Activated CD4-positive, alpha-beta T cell treated with anti-CD3 and anti-CD28 coated beads, Interleukin-2, amount 10 ng/mL, durations not matched to agents 24 days and 14 days (primary cell): ENCODE data around the gene NXN. TPM values are rescaled to one million over a fixed set of nuclear protein-coding genes. Genes with fewer than 3 reads are reported as not detected.
A peak's percentile ranks its signal among the peaks of the same experiment; 100 is the strongest.

Source experiments
- DNase-seq: peaks from one replicate; pipeline ENCODE4 v3.0.0; 2022
- H3K27ac Mint-ChIP-seq: one replicate; pipeline ENCODE4 v1.8.0; 2022; ENCODE audit warnings: mild to moderate bottlenecking, mixed read lengths
- H3K27me3 Mint-ChIP-seq: one replicate; pipeline ENCODE4 v1.8.0; 2022; ENCODE audit warnings: mixed read lengths
- H3K36me3 Mint-ChIP-seq: one replicate; pipeline ENCODE4 v1.8.0; 2022; ENCODE audit warnings: low read depth, mild to moderate bottlenecking, mixed read lengths
- H3K4me1 Mint-ChIP-seq: one replicate; pipeline ENCODE4 v1.8.0; 2021; ENCODE audit warnings: mixed read lengths
- H3K4me3 Mint-ChIP-seq: one replicate; pipeline ENCODE4 v1.8.0; 2022; ENCODE audit warnings: mild to moderate bottlenecking, moderate library complexity, mixed read lengths
- H3K9me3 Mint-ChIP-seq: one replicate; pipeline ENCODE4 v1.8.0; 2021; ENCODE audit warnings: mixed read lengths
- intact Hi-C: fragments of 100-400 bp; cut with micrococcal nuclease; formaldehyde crosslinking; loops from one replicate; pipeline ENCODE4 v1.15.1; 2023
- total RNA-seq: library from RNA; stranded (reverse); gene quantifications from 2 replicates; pipeline ENCODE4 v1.2.3, GENCODE V29; 2022

NXN gene
- total RNA-seq, 1 donor from 2014 or later: 0.14 TPM

DNA sequence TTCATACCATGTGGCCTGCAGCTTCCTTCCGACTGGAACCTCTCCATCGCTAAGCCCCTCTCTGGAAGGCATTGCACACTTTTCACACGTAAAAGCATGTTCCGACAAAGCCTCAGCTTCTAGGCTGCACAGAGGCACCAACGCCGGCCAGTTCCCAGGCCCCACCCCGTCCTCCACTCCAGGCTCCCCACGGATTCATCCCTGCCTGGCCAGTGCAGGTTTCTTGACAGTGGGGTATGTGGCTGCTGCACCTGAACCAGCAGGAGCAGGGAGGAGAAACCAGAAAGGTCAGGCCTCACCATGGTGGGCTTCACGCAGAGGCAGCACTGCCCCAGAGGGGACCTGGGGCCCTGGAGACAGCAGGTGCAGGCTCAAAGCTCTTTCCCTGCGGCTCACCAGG is 31.6 kb upstream of the NXN start:
- DNase-seq: no peak
- no peaks in the 10 kb centered on the region for H3K27me3 Mint-ChIP-seq
- no peaks in the 10 kb centered on the region for H3K9me3 Mint-ChIP-seq
- H3K36me3 Mint-ChIP-seq: peaks cover 2% of the 10 kb centered on the region
- H3K27ac Mint-ChIP-seq: no peak overlapping the region
- no peaks in the 10 kb centered on the region for H3K4me1 Mint-ChIP-seq
- intact Hi-C loops: no loop called here
- no peak overlapping the region for H3K4me3 Mint-ChIP-seq

DNA sequence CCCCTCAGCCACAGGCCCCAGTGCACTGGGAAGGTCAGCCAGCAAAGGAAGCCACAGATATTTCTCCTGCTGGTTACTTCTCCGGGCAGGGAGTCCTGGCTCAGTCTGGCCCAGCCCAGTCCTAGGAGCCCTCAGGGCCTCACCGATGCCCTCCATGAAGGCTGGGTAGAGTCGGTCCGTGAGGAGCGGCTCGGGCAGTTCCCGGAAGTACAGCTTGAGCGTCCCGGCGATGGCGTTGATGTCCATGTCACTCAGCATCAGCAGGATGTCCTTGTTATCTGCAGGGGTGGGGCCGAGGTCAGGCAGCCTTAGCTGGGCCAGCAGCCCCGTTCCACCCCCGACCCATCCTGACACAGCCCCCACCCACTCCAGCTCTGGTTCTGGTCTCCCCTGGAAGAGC is 31.0 kb upstream of the NXN start:
- H3K36me3 Mint-ChIP-seq: peaks cover 3% of the 10 kb centered on the region
- no peak overlapping the region for H3K27ac Mint-ChIP-seq
- no peak overlapping the region for H3K4me3 Mint-ChIP-seq
- intact Hi-C loops: no loop called here
- H3K27me3 Mint-ChIP-seq: no peaks in the 10 kb centered on the region
- peaks cover under 1% of the 10 kb centered on the region for H3K4me1 Mint-ChIP-seq
- no peaks in the 10 kb centered on the region for H3K9me3 Mint-ChIP-seq
- no peak for DNase-seq

DNA sequence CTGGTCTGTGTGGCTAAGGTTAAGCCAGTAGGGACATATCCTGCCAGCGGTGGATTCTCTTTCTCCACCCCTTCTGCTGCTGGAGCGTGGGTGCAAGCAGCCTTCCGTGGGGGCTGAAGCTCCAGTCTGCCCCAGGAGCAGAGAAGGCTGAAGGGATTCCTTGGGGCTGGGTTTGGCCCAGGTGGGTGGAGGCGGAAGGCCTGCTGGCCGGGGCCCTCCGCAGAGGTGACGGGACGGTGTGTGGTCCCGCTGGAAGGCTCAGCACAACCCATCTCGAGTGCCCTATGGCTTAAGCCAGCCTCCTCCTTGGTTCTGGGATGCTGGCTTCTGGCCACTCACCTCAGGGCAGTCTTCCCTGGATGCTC is 30.5 kb upstream of the NXN start:
- no peak overlapping the region for H3K4me3 Mint-ChIP-seq
- H3K9me3 Mint-ChIP-seq: no peaks in the 10 kb centered on the region
- H3K4me1 Mint-ChIP-seq: peaks cover 3% of the 10 kb centered on the region
- H3K27ac Mint-ChIP-seq: no peak overlapping the region
- H3K36me3 Mint-ChIP-seq: peaks cover 8% of the 10 kb centered on the region
- DNase-seq: no peak
- intact Hi-C loops: no loop called here
- H3K27me3 Mint-ChIP-seq: no peaks in the 10 kb centered on the region

DNA sequence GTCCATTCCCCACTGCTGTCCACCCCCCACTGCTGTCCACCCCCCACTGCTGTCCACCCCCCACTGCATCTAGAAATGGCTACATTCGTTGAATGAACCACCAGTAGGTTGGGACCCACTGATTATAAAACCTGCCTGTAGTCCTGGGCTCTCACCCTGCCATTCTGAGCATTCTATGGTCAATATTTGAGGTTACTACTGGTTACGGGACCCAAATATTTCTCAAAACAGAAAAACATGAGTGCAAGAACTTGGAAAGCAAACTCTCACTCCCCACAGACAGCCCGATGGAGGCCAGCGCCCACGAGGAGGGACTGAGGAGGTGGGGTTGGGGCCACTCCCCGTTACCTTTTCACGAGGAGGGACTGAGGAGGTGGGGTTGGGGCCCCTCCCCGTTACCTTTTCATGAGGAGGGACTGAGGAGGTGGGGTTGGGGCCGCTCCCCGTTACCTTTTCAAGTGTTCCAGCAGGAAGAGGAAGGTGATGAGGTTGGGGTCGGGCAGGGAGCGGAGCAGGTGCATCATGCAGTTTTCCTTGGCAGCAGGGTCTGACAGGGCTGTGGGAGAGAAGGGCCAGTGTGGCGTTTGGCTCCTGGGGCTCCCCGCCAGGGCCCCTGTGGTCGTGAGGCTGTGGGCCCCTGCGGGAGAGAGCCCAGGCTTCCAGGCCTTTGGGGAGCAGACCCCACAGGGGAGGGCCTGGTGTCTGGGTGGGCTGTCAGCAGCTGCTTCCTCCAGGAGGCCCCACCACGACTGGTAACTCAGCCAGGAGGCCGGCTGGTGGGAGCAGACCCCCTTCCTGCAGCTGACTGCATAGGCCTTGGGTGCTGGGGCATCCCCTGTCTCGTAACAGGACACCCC is 29.9 kb upstream of the NXN start:
- no peak for DNase-seq
- Mint-ChIP-seq H3K36me3 (peaks cover 10% of the 10 kb centered on the region), H3K27me3 (no peaks in the 10 kb centered on the region), H3K4me1 (peaks cover 3% of the 10 kb centered on the region), H3K4me3 (no peak overlapping the region), H3K9me3 (no peaks in the 10 kb centered on the region), H3K27ac (no peak overlapping the region)
- intact Hi-C loops: no loop called here

DNA sequence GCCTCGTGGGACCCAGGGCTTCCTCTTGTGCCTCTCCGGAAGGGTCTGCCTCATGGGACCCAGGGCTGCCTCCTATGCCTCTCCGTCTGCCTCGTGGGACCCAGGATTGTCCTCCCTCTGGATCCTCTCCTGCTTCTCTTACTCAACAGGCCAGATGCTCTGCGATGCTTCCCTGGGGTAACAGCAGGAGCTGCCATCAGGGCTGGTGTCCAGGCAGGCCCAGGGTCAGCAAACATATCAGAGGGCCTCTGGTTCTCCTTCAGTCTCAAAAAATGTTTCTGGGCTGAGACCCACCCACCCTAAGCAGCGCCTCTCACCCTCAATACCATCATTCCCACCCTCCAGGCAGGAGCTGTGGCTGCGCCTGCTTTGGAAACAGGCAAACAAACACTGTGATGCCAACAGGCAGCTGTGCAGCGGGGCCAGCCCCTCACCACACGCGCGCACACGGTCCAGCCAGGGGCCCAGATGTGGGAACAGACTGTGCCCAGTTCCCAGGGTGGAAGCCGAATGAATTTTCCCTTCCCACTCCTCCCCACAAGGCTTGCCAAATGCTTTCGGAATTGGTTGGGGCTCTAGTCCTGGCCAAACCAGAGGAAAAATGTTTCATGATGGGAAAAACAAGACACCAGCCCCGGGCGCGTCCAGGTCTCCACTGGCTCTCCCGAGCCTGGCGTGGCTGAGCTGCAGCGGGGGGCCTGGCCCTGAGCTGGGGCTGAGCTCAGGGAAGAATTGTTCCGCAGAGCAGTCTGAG is 28.6 kb upstream of the NXN start:
- Mint-ChIP-seq H3K4me1 (peaks cover 3% of the 10 kb centered on the region), H3K4me3 (no peak overlapping the region), H3K27me3 (no peaks in the 10 kb centered on the region), H3K27ac (no peak overlapping the region), H3K9me3 (no peaks in the 10 kb centered on the region), H3K36me3 (peaks cover 13% of the 10 kb centered on the region)
- intact Hi-C loops: no loop called here
- no peak for DNase-seq

DNA sequence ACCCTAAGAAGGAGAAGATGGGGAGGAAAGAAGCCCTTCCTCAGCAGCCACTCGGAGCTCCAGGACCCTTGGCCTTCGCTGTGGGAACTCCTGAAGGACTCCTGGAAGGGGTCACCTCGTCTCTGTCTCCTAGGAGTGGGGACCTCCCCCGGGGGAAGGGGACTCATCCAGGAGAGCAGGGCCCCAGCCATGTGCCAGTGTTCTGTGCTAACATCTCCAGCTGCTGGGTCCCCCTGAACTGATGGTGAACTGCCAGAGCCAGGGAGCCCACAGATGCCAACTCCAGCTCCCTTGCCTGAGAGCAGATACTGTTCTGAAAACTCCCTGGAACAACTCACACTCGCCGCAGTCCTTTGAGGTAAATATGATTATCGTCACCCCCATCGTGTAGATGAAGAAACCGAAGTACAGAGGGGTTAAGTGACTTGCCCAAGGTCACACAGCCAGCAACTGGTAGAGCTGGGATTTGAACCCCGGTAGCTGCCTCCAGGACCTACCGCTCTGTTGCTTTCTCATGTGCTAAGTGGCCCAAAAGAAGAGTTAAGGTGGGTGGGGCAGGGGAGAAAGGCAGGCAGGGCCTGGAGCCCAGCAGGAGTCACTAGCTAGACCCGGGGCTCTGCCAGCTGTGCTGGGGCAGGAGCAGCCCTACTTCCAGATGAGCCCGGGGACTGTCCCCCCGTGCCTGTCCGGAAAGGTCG is 27.9 kb upstream of the NXN start:
- intact Hi-C loops: no loop called here
- DNase-seq: no peak
- Mint-ChIP-seq H3K27ac (no peak overlapping the region), H3K9me3 (no peaks in the 10 kb centered on the region), H3K4me1 (peaks cover 3% of the 10 kb centered on the region), H3K27me3 (no peaks in the 10 kb centered on the region), H3K36me3 (peaks cover 20% of the 10 kb centered on the region), H3K4me3 (no peak overlapping the region)

DNA sequence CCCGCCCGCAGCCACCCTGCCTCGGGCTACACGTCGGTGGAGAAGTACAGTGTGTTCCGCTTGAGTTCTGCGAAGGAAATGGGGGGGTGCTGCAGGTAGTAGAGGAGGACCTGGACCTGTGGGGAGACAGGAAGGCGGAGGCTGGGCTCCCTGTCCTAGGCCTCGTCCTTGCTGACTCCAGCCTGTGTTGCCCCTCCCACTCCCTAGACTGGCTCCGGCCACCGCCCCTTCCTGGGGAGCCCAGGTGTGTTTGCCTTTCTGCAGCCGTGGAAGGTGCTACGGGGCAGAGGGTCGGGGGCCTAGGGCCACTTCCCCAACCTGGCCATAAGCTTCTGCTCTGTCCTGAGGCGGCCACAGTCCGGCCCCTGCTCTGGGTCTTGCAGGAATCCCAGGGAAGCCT is 26.5 kb upstream of the NXN start:
- peaks cover 30% of the 10 kb centered on the region for H3K36me3 Mint-ChIP-seq
- peaks cover 7% of the 10 kb centered on the region for H3K4me1 Mint-ChIP-seq
- intact Hi-C loops: no loop called here
- H3K4me3 Mint-ChIP-seq: no peak overlapping the region
- H3K27me3 Mint-ChIP-seq: no peaks in the 10 kb centered on the region
- no peak for DNase-seq
- no peak overlapping the region for H3K27ac Mint-ChIP-seq
- H3K9me3 Mint-ChIP-seq: no peaks in the 10 kb centered on the region

DNA sequence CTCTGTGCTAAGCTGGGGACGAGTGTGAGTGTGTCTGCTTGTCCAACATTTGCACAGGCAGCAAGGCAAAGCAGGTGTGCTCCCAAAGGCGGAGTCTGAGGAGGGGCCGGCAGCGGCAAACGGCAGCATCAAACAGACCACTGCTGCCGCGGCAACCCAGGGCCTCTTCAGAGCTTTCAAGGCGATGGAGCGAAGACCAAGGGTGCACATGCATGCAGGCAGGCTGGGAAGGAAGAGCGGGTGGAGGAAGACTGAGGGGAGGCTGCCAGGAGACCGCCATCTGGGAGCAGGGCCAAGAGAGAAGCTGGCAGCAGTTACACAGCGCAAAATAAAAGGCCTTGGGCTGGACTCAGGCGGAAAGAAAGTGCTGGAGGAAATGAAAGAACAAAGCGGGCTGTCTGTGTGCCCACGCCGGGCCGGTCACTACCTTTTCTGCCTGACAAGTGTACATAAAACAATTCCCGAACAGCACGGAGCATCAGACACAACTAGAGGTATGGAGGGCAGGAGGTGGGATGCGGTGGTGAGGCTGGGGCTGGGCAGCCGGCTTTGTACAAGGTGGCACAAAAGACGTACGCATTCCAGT is 25.9 kb upstream of the NXN start:
- intact Hi-C loops: no loop called here
- Mint-ChIP-seq H3K4me3 (no peak overlapping the region), H3K9me3 (no peaks in the 10 kb centered on the region), H3K27me3 (no peaks in the 10 kb centered on the region), H3K27ac (no peak overlapping the region), H3K36me3 (peaks cover 36% of the 10 kb centered on the region), H3K4me1 (peaks cover 7% of the 10 kb centered on the region)
- DNase-seq: no peak

DNA sequence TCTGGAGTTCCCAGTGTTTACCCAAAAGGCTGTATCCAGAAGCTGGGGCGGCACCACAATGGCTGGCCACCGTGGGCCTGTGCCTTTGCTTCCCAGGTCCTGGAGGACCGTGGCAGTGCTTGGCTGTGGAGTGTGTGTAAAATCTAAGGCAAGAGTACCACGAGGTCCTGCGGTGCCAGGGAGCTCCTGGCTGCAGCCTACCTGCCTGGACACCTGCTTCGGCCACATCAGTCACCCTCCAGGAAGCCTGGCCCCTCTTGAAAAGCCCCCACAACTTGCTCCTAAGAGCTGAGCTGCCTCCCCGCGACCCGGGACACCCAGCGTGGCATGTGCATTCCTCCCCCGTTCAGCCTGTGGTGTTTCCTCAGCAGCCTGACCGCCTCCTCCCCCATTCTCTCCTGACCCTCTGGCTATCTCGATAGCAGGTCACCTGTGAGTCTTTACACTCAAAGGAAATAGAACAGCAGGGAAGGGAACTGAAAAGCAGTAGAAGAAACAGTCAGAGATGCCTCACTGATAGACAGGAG is 25.3 kb upstream of the NXN start:
- H3K27ac Mint-ChIP-seq: no peak overlapping the region

DNA sequence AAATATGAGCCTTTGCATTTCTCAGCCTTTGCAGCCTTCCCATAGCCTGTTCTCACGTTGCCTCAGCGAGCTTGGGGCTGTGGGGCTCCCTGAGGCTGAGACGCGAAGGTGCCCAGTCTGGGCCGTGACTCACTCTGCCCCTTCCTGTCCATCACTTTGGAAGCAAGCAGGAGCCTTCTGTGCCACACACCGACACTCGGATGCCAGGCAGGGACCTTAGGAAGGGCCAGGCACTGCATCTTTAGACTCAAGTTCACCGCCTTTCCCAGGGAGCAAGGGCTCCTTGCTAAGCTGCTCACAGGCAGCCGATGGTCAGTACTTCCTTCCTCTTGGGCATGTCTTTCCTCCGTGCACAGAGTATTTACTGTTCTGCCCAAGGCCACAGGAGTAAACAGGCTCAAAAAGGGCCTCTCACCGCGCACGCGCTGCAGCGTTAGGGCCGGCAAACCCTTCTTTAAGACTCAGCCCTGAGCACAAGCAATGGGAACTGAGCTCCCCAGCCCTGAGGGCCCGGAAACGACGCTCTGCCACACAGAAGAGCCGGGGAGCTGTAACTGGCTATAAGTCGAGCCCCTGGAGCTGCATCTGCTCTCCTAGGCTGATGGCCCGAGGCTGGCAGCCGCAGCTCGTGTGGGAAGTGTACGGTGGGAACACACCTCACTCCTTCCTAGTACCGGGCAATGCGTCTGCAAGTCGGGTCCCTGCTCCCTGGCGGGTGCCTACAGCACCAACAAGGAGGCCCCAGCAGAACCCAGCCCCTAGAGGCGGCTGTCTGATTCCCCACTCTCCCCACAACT is 24.6 kb upstream of the NXN start:
- H3K9me3 Mint-ChIP-seq: no peaks in the 10 kb centered on the region
- no peak overlapping the region for H3K4me3 Mint-ChIP-seq
- no peak for DNase-seq
- intact Hi-C loops: no loop called here
- peaks cover 9% of the 10 kb centered on the region for H3K4me1 Mint-ChIP-seq
- H3K27ac Mint-ChIP-seq: no peak overlapping the region
- peaks cover 45% of the 10 kb centered on the region for H3K36me3 Mint-ChIP-seq
- H3K27me3 Mint-ChIP-seq: no peaks in the 10 kb centered on the region

More for the DNA sequence above, 25.3 kb upstream of the NXN start:
- no peak for DNase-seq
- Mint-ChIP-seq H3K27me3 (no peaks in the 10 kb centered on the region), H3K36me3 (peaks cover 40% of the 10 kb centered on the region), H3K9me3 (no peaks in the 10 kb centered on the region), H3K4me1 (peaks cover 7% of the 10 kb centered on the region), H3K4me3 (no peak overlapping the region)
- intact Hi-C loops: no loop called here

DNA sequence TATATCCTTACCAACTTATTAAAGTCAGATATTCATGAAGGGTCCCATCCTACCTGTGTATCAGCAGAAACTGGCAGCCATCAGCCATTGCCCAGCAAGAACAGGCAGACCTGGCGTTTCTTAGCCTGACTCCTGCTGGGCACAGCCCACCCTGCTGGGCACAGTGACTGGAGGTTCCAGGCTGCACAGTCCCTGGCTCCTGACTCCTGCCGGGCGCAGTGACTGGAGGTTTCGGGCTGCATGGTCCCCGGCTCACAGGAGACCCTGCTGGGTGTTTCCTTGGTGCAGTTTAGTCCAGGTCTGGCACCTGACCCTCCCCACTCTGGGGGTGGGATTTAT is 24.0 kb upstream of the NXN start:
- H3K27me3 Mint-ChIP-seq: no peaks in the 10 kb centered on the region
- peaks cover 13% of the 10 kb centered on the region for H3K4me1 Mint-ChIP-seq

DNA sequence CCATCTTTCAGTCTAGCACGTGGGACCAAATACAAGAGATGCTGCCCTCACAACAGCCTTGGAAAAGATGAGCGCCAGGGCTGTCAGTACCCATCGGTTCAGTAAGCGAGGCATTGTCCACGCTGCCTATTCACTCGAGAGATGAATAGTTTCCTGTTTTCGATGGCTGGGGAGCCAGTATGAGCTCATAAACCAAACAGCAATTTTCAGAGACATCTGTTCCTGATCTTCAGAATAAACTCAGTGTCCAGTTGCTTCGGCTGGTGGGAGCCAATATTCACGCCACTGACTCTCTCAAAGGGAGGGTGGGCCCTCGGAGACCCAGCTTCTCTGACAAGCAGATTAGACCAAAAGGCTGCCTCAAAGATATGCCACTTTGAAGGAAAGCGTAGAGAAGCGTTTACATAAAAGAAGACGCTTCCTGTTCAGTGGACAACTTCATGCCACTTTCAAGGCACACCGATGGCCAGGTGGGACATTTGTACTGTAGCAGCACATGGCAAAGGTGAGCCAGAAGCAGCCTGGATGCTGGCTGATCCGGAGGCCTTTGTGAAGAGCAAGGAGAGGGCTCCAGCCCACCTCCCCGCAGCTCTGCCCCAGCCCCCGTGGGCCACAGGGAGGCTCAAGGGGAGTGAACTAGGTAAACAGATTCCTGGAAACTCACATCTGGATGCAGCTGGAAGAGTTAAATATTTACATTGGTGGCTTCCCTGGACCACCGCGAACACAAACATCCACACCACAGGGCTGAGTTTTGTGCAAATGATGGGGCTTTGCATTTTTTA is 23.4 kb upstream of the NXN start:
- Mint-ChIP-seq H3K27me3 (no peaks in the 10 kb centered on the region), H3K4me3 (no peak overlapping the region), H3K27ac (no peak overlapping the region), H3K4me1 (peaks cover 20% of the 10 kb centered on the region), H3K9me3 (no peaks in the 10 kb centered on the region), H3K36me3 (peaks cover 50% of the 10 kb centered on the region)
- intact Hi-C loops: no loop called here
- DNase-seq: no peak

More for the DNA sequence above, 24.0 kb upstream of the NXN start:
- H3K36me3 Mint-ChIP-seq: peaks cover 48% of the 10 kb centered on the region
- H3K9me3 Mint-ChIP-seq: no peaks in the 10 kb centered on the region
- no peak overlapping the region for H3K4me3 Mint-ChIP-seq
- intact Hi-C loops: no loop called here
- DNase-seq: no peak
- H3K27ac Mint-ChIP-seq: no peak overlapping the region

DNA sequence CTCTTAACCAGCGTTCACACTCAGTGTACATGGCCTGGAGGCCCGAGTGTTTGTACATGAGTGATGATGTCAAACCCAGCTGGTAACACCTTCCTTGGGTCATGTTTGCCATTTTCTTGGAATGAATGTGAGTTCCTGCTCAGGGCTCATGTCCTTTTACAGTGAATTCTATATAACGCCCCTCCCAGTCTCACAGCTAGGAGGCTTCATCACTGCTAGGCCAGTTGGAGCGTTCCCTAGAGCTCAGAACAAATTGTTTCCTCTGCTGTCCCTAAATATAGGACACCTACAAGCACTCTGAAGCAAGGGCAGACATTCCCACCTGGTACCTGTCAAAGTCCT is 22.8 kb upstream of the NXN start:
- Mint-ChIP-seq H3K27me3 (no peaks in the 10 kb centered on the region), H3K9me3 (no peaks in the 10 kb centered on the region), H3K27ac (peak overlapping the region; percentile 63), H3K4me1 (peaks cover 23% of the 10 kb centered on the region), H3K4me3 (no peak overlapping the region), H3K36me3 (peaks cover 50% of the 10 kb centered on the region)
- DNase-seq: no peak
- intact Hi-C loops: no loop called here
